GM21717 (cell line): ENCODE data around the gene MMP17.

Experiments
- ATAC-seq: cut with Tn5 transposase; IDR thresholded peaks from one replicate; pipeline ENCODE4 v1.9.1; 2021; ENCODE audit warnings: mild to moderate bottlenecking, moderate library complexity; ENCODE audit not compliant: unreplicated experiment

Gene MMP17

GRCh38 chr12:131892711-131893604 is 64.8 kb downstream of the MMP17 start:
- ATAC-seq = no peak

- no peak for ATAC-seq
Observed at GRCh38 chr12:131893605-131894312, 65.6 kb downstream of the MMP17 start.

DNA sequence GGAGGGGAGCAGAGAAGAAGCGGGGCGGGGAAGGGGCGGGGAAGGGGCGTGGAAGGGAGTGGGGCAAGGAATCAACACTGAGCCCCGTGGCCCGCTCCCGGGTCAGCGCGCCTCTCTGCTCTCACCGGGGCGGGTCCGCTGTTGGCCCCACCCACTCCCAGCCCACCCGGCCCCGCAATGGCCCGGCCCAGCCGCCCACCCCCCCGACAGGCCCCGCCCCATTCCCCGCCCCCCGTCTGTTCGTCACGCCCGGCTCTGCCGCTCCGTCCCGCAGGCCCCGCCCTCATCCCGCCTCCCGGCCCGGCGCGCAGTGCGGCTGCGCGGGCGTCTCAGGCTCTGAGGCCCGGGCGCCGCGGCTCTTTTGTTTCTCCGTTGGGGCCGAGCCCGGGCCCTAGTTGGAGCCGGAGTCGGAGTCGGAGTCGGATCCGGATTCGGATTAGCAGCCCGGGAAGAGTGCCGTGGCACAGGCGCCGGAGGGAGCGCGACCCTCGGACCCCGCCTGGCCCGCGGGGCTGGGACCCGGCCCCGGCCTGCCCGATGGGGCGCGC is 66.2 kb downstream of the MMP17 start, which contains the start of gene ULK1:
TSS of gene ULK1 (plus strand) at position 310 of the 548 bp plus-strand sequence. CDS start 380 bp downstream, outside the sequence.
- ATAC-seq = peak; percentile 79

DNA sequence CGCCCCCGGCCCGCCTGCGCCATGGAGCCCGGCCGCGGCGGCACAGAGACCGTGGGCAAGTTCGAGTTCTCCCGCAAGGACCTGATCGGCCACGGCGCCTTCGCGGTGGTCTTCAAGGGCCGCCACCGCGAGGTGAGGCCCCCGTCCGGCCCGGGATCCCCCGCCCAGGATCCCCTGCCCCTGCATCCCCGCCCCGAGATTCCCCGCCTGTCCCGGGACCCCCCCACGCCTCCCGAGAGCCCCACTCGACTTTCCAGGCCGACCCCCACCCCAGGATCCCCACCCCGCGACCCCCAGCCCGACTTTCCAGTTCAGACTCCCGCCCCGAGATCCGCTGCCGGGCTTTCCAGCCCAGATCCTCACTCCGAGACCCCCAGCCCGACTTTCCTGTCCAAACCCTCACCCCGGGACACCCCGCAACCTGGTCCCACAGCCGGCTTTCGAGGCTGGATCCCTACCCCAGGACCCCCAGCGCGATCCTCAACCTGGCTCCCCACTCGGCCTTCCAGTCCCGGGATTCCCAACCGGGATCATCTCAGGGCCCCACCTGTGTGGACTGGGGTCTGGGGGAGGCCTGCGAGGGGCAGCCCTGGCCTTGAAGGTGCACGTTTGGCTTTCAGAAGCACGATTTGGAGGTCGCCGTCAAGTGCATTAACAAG is 66.9 kb downstream of the MMP17 start:
- peak; percentile 8 for ATAC-seq

DNA sequence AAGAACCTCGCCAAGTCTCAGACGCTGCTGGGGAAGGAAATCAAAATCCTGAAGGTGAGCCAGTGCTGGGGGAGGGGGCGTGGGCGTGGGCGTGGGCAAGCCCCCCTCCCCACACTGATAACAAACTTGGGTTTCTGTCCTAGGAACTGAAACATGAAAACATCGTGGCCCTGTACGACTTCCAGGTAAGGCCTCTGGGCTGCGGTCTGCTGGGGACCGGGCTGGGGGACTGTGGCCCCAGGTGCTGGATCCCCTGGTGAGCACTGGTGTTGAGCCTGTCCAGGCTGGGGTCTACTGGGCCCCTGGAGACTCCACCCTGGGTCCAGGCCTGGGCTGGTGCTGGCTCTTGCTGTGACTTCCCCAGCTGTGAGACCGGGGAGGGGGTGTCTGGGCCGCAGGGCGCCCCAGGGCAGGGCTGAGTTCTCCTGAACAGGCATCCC is 67.5 kb downstream of the MMP17 start:
- ATAC-seq = no peak

GRCh38 chr12:131896080-131896810 is 68.1 kb downstream of the MMP17 start:
- ATAC-seq = no peak

GRCh38 chr12:131896811-131897270 is 68.6 kb downstream of the MMP17 start:
- no peak for ATAC-seq

DNA sequence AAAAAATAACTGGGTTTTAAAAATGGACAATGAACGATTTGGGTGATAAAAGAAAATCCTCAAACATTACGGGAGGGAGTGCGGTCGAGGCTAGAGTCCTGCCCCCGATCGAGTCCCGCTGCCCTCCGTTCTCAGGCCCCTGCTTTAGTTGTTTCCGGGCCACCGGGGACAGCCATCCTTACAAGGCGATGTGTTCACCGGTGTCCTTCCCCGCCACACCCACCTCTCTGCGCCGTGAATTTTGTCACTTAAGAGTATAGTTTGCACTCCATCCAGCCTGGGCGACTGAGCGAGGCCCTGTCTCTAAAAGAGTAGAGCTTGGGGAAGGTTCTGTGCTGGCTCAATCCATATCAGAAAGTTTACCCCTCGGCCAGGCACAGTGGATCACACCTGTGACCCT is 69.1 kb downstream of the MMP17 start:
- ATAC-seq = no peak

DNA sequence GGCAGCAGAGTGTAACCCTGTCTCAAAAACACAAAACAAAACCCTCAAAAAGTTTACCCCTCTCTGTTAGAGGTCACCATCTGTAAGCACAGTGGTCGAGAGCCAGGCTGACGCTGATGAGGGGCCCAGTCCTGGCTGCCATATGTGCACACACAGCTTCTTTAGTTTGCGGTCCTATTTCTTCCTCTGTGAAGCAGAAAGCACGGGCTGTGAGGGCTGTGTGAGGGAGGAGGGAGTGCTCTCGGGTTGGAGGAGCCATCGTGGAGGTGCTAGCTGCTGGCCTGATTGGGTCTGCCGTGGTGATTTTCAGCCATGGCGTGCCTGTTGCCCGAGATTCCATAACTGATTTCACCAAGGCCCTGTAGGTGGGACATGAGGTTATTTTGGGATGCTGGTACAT is 69.7 kb downstream of the MMP17 start:
- no peak for ATAC-seq

GRCh38 chr12:131900397-131900796 is 72.2 kb downstream of the MMP17 start:
- ATAC-seq = no peak
